ENCODE measurements around the gene PPM1E.

The PPM1E gene

DNA sequence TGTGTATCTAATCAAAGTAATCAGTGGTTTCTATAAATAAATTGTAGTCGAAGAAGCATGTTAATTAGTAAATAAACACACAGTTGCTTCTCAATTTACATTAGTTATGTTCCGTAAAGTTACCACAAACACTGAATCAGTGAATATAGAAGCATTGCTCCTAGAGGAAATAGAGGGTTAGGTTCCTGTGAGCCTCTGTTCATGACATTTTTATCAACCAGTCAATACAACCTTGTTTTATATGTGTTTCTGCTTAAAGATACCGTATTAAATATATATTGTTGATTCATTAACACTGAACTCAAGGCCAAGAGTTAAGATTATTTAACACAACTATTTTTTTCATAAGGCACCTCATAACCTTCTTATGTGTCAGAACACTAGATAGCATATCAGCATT is 134.3 kb downstream of the PPM1E start:
- ChIA-PET CTCF (no interaction called here), POLR2A (no interaction called here)
- no peak for DNase-seq (ENCODE audit: extremely low spot score)
- TF ChIP-seq FOXM1 (IDR thresholded peaks at IDR 0.05; ENCODE audit: borderline replicate concordance) (no peak), LEF1 (IDR thresholded peaks at IDR 0.05; ENCODE audit: borderline replicate concordance) (no peak), L3MBTL2 (conservative IDR thresholded peaks at IDR 0.05) (no peak), ZNF384 (IDR thresholded peaks at IDR 0.05) (no peak), FOXA1 (IDR thresholded peaks at IDR 0.05) (no peak), FOXK2 (IDR thresholded peaks at IDR 0.05) (no peak)
- TF ChIP-seq, protein P1, sequence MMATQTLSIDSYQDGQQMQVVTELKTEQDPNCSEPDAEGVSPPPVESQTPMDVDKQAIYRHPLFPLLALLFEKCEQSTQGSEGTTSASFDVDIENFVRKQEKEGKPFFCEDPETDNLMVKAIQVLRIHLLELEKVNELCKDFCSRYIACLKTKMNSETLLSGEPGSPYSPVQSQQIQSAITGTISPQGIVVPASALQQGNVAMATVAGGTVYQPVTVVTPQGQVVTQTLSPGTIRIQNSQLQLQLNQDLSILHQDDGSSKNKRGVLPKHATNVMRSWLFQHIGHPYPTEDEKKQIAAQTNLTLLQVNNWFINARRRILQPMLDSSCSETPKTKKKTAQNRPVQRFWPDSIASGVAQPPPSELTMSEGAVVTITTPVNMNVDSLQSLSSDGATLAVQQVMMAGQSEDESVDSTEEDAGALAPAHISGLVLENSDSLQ (IDR thresholded peaks at IDR 0.05), result no peak

DNA sequence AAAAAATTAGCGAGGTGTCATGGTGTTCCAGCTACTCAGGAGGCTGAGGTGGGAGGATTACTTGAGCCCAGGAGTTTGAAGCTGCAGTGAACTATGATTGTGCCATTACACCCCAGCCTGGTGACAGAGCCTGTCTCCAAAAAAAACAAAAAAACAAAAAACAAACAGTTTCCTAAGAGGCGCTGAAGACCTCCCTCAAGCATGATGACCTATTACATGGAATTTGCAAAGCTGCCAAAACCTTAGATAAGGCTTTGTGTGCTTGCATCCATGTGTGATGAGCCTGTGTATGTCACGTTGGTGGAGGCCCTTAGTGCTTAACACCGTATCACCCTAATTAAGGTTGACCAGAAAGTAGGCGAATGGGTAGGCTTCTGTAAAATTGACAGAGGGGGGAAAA is 143.5 kb downstream of the PPM1E start:
- TF ChIP-seq ZNF384 (IDR thresholded peaks at IDR 0.05) (no peak), CTBP1 (IDR thresholded peaks at IDR 0.05; ENCODE audit: borderline replicate concordance) (no peak), FOXA1 (IDR thresholded peaks at IDR 0.05) (no peak), FOXK2 (IDR thresholded peaks at IDR 0.05) (no peak), BHLHE40 (IDR thresholded peaks at IDR 0.05; ENCODE audit: borderline replicate concordance) (no peak), LEF1 (IDR thresholded peaks at IDR 0.05; ENCODE audit: borderline replicate concordance) (no peak), ARNT (IDR thresholded peaks at IDR 0.05) (no peak), HDGF (IDR thresholded peaks at IDR 0.05; ENCODE audit: borderline replicate concordance) (no peak)
- ChIA-PET CTCF (no interaction called here), POLR2A (no interaction called here)
- DNase-seq (ENCODE audit: extremely low spot score), result no peak

DNA sequence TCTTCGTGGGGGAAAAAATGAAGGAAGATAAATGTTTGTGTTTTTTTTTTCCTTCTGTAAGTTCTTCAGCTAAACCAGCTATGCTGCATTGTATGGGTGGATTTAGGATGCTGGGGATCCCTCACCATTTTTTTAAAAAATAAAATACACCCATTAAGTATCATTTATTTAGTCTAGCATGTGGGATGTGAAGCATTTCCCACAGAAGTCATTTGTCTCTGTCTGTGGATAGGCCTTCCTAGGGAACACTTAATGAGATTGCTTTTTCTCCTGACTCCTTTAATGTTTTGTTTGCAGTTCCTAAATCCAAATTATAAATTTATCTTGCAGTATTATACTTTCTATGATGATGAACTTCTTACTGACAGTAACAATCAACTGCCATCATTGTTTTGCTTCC is 146.7 kb downstream of the PPM1E start:
- POLR2A ChIA-PET, result no interaction called here

DNA sequence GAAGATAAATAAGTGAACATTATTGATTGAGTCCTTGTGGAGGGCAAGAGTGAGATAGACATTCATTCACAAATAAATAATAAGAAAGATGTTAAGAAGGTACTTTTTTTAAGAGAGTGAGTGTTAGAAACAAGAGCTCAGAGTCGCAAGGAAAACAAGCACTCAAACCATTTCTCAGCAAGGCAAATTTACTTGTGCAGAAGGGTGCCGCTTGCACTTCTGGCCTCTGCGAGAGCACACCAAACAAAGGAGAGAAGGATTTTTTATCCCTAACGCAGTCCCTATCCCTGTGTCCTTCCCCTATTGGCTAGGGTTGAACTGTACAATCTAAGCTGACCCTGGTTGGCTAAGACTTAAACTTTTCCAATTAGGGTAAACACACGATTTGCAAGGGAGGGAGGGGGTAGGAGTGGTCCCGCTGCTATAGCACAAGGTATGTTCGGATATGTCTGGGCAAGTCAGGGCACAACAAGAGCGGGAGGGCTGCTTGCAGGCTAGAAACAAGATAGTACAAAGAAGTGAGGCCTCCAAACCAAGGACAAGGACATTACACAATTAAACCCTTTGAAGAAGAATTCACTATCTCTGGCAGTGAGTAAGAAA is 156.2 kb downstream of the PPM1E start:
- no peak for TF ChIP-seq L3MBTL2 (conservative IDR thresholded peaks at IDR 0.05)
- ChIA-PET CTCF (no interaction called here), POLR2A (no interaction called here)
- no peak for DNase-seq (ENCODE audit: extremely low spot score)

More for the DNA sequence above, 146.7 kb downstream of the PPM1E start:
- CTCF ChIA-PET, result interaction anchor here (0.7 kb wide), 1 partner anchor 139 kb away, joined by 3 read pairs; no protein-coding TSS in a partner anchor
- no peak for DNase-seq (ENCODE audit: extremely low spot score)
- TF ChIP-seq NFRKB (IDR thresholded peaks at IDR 0.05), result no peak
- no peak for TF ChIP-seq L3MBTL2 (conservative IDR thresholded peaks at IDR 0.05)
- no peak for TF ChIP-seq FOXA1 (IDR thresholded peaks at IDR 0.05)
- TF ChIP-seq SP1 (IDR thresholded peaks at IDR 0.05), result no peak
- TF ChIP-seq TARDBP (IDR thresholded peaks at IDR 0.05), result no peak

DNA sequence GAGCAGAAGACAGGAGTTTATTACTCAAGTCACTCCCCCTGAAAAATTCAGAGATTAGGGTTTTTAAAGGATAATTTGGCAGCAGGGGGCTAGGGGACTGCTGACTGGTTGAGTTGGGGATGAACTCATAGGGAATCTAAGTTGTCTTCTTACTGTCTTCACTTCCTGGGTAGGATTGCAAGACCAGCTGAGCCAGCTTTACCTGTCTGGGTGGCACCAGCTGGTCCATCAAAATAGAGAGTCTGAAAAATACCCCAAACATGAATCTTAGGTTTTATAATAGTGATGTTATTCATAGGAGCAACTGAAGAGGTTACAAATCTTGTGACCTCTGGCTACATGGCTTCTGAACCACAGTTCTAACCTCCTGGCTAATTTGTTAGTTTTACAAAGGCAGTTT is 157.9 kb downstream of the PPM1E start:
- ChIA-PET POLR2A (no interaction called here), CTCF (no interaction called here)
- TF ChIP-seq FOXA1 (IDR thresholded peaks at IDR 0.05) (no peak), ELF4 (IDR thresholded peaks at IDR 0.05) (no peak), FOXK2 (IDR thresholded peaks at IDR 0.05) (no peak), NFRKB (IDR thresholded peaks at IDR 0.05) (no peak), SP1 (IDR thresholded peaks at IDR 0.05) (no peak), TARDBP (IDR thresholded peaks at IDR 0.05) (no peak), BHLHE40 (IDR thresholded peaks at IDR 0.05; ENCODE audit: borderline replicate concordance) (no peak), HDGF (IDR thresholded peaks at IDR 0.05; ENCODE audit: borderline replicate concordance) (no peak), SUZ12 (IDR thresholded peaks at IDR 0.05) (no peak), LEF1 (IDR thresholded peaks at IDR 0.05; ENCODE audit: borderline replicate concordance) (no peak), L3MBTL2 (conservative IDR thresholded peaks at IDR 0.05) (no peak), ARNT (IDR thresholded peaks at IDR 0.05) (no peak), FOXM1 (IDR thresholded peaks at IDR 0.05; ENCODE audit: borderline replicate concordance) (no peak), ZNF384 (IDR thresholded peaks at IDR 0.05) (no peak), CTBP1 (IDR thresholded peaks at IDR 0.05; ENCODE audit: borderline replicate concordance) (no peak)
- TF ChIP-seq, protein P1 (IDR thresholded peaks at IDR 0.05), result no peak
- DNase-seq (ENCODE audit: extremely low spot score), result no peak

DNA sequence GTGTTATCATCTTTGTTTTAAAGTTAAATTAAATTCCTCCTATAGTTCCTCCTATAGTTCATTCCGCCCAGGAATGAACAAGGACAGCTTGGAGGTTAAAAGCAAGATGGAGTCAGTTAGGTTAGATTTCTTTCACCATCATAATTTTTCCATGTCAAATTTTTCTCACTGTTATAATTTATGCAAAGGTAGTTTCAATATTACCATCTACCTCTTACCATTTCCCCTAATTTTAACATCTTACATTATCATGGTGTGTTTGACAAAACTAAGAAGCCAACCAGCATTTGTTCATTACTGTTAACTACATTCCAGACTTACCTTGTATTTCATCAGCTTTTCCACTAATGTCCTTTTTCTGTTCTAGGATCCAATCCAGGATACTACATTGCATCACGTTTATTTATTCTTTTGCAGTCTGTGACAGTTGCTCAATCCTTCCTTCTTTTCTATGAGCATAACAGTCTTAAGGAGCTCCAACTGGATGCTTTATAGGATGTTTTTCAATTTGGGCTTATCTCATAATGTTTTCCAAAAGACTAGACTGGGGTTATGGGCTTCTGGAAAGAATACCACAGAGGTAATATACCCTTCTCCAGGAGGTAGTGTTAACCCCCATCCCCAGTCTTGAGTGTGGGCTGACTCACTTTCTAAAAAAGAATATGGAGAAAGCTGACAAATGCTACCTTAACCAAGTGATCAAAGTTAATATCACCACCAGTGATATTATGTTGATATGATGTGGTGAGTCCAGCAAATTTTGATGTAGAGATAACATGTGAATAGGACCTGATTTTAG is 158.5 kb downstream of the PPM1E start:
- TF ChIP-seq ZNF384 (IDR thresholded peaks at IDR 0.05) (no peak), NFRKB (IDR thresholded peaks at IDR 0.05) (no peak), LEF1 (IDR thresholded peaks at IDR 0.05; ENCODE audit: borderline replicate concordance) (no peak), FOXA1 (IDR thresholded peaks at IDR 0.05) (no peak), SUZ12 (IDR thresholded peaks at IDR 0.05) (no peak), ELF4 (IDR thresholded peaks at IDR 0.05) (no peak), CTBP1 (IDR thresholded peaks at IDR 0.05; ENCODE audit: borderline replicate concordance) (no peak), FOXK2 (IDR thresholded peaks at IDR 0.05) (no peak), BHLHE40 (IDR thresholded peaks at IDR 0.05; ENCODE audit: borderline replicate concordance) (no peak), ARNT (IDR thresholded peaks at IDR 0.05) (no peak), L3MBTL2 (conservative IDR thresholded peaks at IDR 0.05) (no peak), TARDBP (IDR thresholded peaks at IDR 0.05) (no peak), SP1 (IDR thresholded peaks at IDR 0.05) (no peak)
- TF ChIP-seq, protein P1 (IDR thresholded peaks at IDR 0.05), result no peak
- no peak for DNase-seq (ENCODE audit: extremely low spot score)
- POLR2A ChIA-PET, result no interaction called here
- CTCF ChIA-PET, result no interaction called here
